Loucy (cell line): ENCODE results near the gene TRAPPC1.

Source experiments
- H2AFZ ChIP-seq: fragments of 200-600 bp; sonication (generic); 2 replicates; pipeline ENCODE4 v1.6.0; 2016; ENCODE audit warnings: antibody characterized with exemption, mild to moderate bottlenecking, low read length, moderate library complexity
- H3F3A ChIP-seq: fragments of 200-600 bp; 2 replicates; pipeline ENCODE4 v1.6.0; 2016; ENCODE audit warnings: antibody characterized with exemption, low read depth, mild to moderate bottlenecking
- H3K27me3 ChIP-seq: fragments of 200-600 bp; sonication (generic); 2 replicates; pipeline ENCODE4 v1.6.1; 2014; ENCODE audit warnings: low read length, mild to moderate bottlenecking; ENCODE audit not compliant: insufficient read depth, poor library complexity, severe bottlenecking
- H3K36me3 ChIP-seq: fragments of 200-600 bp; sonication (generic); 2 replicates; pipeline ENCODE4 v1.6.1; 2016; ENCODE audit warnings: low read length; ENCODE audit not compliant: insufficient read depth
- H3K4me1 ChIP-seq: fragments of 200-600 bp; sonication (generic); 2 replicates; pipeline ENCODE4 v1.5.1; 2014; ENCODE audit warnings: low read length, mild to moderate bottlenecking; ENCODE audit not compliant: insufficient read depth, poor library complexity, severe bottlenecking
- H3K4me2 ChIP-seq: fragments of 200-600 bp; sonication (generic); 2 replicates; pipeline ENCODE4 v1.6.0; 2014; ENCODE audit warnings: antibody characterized with exemption, low read length, low read depth, mild to moderate bottlenecking; ENCODE audit not compliant: poor library complexity, severe bottlenecking
- H3K4me3 ChIP-seq: fragments of 200-600 bp; sonication (generic); 2 replicates; pipeline ENCODE4 v1.5.1; 2014; ENCODE audit warnings: low read length, mild to moderate bottlenecking, mixed read lengths; ENCODE audit not compliant: poor library complexity, severe bottlenecking
- H3K79me2 ChIP-seq: fragments of 200-600 bp; sonication (generic); 2 replicates; pipeline ENCODE4 v1.6.1; 2014; ENCODE audit warnings: low read length; ENCODE audit not compliant: insufficient read depth
- H3K9ac ChIP-seq: fragments of 200-600 bp; sonication (generic); 2 replicates; pipeline ENCODE4 v1.6.0; 2014; ENCODE audit warnings: mild to moderate bottlenecking, low read depth, low read length, moderate library complexity; ENCODE audit not compliant: poor library complexity, severe bottlenecking
- H3K9me2 ChIP-seq: fragments of 200-600 bp; sonication (generic); replicated peaks from 2 replicates; pipeline ENCODE4 v1.6.1; 2016; ENCODE audit warnings: low read depth, low read length, mixed read lengths
- H3K9me3 ChIP-seq: fragments of 200-600 bp; sonication (generic); 2 replicates; pipeline ENCODE4 v1.6.1; 2014; ENCODE audit warnings: mild to moderate bottlenecking, antibody characterized with exemption, low read length, low read depth; ENCODE audit not compliant: insufficient read depth
- H4K20me1 ChIP-seq: fragments of 200-600 bp; sonication (generic); 2 replicates; pipeline ENCODE4 v1.6.0; 2014; ENCODE audit warnings: antibody characterized with exemption, low read length, mild to moderate bottlenecking; ENCODE audit not compliant: insufficient read depth, poor library complexity, severe bottlenecking
- EZH2phosphoT487 ChIP-seq: fragments of 200-600 bp; IDR thresholded peaks from 2 replicates; pipeline ENCODE4 v1.6.1; 2018; ENCODE audit warnings: antibody characterized with exemption, mild to moderate bottlenecking, moderate library complexity, borderline replicate concordance
- TF ChIP-seq, protein P1 (sequence below): fragments of 200-600 bp; sonication (generic); conservative IDR thresholded peaks from 2 replicates; pipeline ENCODE4 v1.5.1; 2014; ENCODE audit warnings: mild to moderate bottlenecking, antibody characterized with exemption, low read length

Gene TRAPPC1

DNA sequence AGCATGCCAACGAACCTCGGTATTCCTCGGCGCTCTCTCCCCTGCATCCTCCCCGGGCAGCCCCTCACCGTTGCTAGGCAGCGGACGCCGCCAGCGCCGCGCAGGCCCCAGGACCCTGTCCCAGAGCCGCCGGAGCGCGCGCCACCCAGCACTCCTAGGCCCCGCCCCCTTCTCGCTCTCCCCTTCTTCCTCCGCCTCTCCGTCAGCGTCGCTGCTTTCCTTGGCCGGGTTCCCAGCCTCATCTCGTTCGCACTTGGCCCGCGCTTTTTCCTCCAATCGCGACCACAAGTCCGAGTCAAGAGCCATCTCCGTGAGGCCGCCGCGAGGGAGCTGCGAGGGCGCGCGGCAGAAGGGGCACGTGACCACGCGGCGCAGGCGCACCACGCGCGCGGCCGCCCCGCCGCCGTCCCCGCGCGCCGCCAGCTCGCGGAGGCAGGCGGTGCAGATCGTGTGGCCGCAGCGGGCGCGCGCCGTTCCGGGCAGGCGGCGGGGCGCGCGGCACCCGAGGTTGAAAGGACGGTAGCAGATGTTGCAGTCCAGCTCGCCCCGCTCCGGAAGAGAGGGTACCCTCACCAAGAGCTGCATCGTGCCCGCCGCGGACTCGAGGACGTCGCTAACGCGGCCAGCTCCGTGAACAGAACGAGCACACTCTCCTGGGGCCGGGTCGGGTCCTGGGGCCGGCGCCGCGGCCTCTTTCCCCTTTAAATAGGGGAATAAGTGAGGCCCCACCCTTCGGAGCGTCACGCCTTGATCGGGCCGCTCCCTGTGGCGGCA, 15.9 kb downstream of the TRAPPC1 start, which contains the start of gene RNF227:
TSS of gene RNF227 (minus strand) at position 679 of the 774 bp plus-strand sequence. CDS start at position 585, 94 bp downstream.
- Histone ChIP-seq H4K20me1 (peaks cover 4% of the 10 kb centered on the region), H3K36me3 (peaks cover 19% of the 10 kb centered on the region; the same call in 1 of the 2 replicates), H3K79me2 (peaks cover 13% of the 10 kb centered on the region; the same call in 1 of the 2 replicates), H3K27me3 (no peaks in the 10 kb centered on the region), H2AFZ (peak within 1 kb of the TSS; percentile 84), H3K4me2 (peak within 1 kb of the TSS; percentile 87), H3K9me3 (no peaks in the 10 kb centered on the region), H3K4me1 (peaks cover 22% of the 10 kb centered on the region), H3K4me3 (peak within 1 kb of the TSS; percentile 74), H3F3A (peaks cover 7% of the 10 kb centered on the region; the same call in 1 of the 2 replicates), H3K9me2 (no peaks in the 10 kb centered on the region), H3K9ac (peak within 1 kb of the TSS; percentile 82)
- TF ChIP-seq, protein P1, sequence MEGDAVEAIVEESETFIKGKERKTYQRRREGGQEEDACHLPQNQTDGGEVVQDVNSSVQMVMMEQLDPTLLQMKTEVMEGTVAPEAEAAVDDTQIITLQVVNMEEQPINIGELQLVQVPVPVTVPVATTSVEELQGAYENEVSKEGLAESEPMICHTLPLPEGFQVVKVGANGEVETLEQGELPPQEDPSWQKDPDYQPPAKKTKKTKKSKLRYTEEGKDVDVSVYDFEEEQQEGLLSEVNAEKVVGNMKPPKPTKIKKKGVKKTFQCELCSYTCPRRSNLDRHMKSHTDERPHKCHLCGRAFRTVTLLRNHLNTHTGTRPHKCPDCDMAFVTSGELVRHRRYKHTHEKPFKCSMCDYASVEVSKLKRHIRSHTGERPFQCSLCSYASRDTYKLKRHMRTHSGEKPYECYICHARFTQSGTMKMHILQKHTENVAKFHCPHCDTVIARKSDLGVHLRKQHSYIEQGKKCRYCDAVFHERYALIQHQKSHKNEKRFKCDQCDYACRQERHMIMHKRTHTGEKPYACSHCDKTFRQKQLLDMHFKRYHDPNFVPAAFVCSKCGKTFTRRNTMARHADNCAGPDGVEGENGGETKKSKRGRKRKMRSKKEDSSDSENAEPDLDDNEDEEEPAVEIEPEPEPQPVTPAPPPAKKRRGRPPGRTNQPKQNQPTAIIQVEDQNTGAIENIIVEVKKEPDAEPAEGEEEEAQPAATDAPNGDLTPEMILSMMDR: no peak
- no peak for TF ChIP-seq EZH2phosphoT487

DNA sequence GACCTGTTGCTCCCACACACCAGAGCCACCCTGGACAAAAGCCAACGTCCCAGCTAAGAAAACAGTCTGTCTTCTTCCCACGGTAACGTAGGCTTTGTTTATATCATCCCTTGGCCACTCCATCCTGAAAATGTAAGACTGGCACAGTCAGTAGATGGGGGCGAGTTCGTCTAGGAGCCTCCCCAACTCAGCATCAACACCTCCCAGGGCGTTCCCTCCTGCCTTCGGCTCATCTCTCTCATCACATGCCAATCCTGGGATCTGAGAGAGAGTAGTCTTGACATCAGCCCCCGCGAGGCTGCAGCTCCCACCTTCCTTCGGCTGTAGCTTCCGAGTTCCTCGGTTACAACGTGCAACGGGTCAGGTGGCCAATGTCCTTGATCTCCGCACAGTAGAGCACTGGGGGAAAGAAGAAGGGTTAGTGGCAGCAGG, 16.6 kb downstream of the TRAPPC1 start:
- H3K9me3 ChIP-seq: no peaks in the 10 kb centered on the region
- peaks cover 13% of the 10 kb centered on the region; the same call in 1 of the 2 replicates for H3K79me2 ChIP-seq
- no peaks in the 10 kb centered on the region for H3K9me2 ChIP-seq
- peak overlapping the region; percentile 73 for H3K4me2 ChIP-seq
- peaks cover 4% of the 10 kb centered on the region for H4K20me1 ChIP-seq
- H3K4me1 ChIP-seq: peaks cover 22% of the 10 kb centered on the region
- H3F3A ChIP-seq: peaks cover 10% of the 10 kb centered on the region; the same call in 1 of the 2 replicates
- peak overlapping the region; percentile 67; the same call in 1 of the 2 replicates for H2AFZ ChIP-seq
- TF ChIP-seq, protein P1: no peak
- TF ChIP-seq EZH2phosphoT487: no peak
- peaks cover 25% of the 10 kb centered on the region; the same call in 1 of the 2 replicates for H3K36me3 ChIP-seq
- no peaks in the 10 kb centered on the region for H3K27me3 ChIP-seq
- peak overlapping the region; percentile 82 for H3K9ac ChIP-seq
- H3K4me3 ChIP-seq: peak overlapping the region; percentile 74

DNA sequence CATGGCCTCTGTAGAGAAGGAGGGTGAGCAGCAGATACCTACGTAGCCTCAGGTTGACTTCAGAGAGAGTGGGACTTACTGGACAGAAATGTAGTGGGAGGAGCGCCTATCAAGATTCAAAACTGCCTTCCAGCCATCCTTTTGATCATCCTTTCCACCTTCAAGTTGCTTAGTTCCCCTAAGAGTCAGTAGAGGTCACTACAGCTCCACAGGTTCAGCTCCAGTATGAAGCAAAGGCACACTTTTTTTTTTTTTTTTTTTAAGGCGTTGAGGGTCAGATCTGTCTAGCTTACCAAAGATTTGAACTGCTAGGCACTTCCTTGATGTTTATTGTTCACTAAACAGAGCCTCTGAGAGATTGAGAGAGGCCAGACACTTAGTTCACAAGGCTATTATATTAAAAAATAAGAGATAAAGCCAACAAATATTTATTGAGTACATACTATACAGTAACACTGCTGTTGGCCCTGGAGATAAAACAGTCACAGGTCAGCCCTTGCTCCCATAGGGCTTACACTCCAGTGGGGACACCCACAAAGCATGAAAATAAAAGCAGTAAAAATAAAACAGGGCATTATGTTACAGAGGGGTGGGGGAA, 18.7 kb downstream of the TRAPPC1 start:
- H3K9ac ChIP-seq: no peak overlapping the region
- no peaks in the 10 kb centered on the region for H3K9me3 ChIP-seq
- H3F3A ChIP-seq: peaks cover 10% of the 10 kb centered on the region; the same call in 1 of the 2 replicates
- H4K20me1 ChIP-seq: peaks cover 4% of the 10 kb centered on the region
- no peak overlapping the region for H2AFZ ChIP-seq
- H3K36me3 ChIP-seq: peaks cover 47% of the 10 kb centered on the region; the same call in 1 of the 2 replicates
- H3K9me2 ChIP-seq: no peaks in the 10 kb centered on the region
- no peak overlapping the region for H3K4me2 ChIP-seq
- H3K79me2 ChIP-seq: peaks cover 13% of the 10 kb centered on the region; the same call in 1 of the 2 replicates
- no peak overlapping the region for H3K4me3 ChIP-seq
- H3K27me3 ChIP-seq: no peaks in the 10 kb centered on the region
- H3K4me1 ChIP-seq: peaks cover 22% of the 10 kb centered on the region
- no peak for TF ChIP-seq EZH2phosphoT487
- TF ChIP-seq, protein P1: peak; percentile 89
